DND-41 (cell line): Measurements from ENCODE around the gene CYBB.

Experiments
- ATAC-seq: fragments of 200-7000 bp; cut with Tn5 transposase; 3 replicates; pipeline ENCODE4 v1.9.1; 2021; ENCODE audit warnings: low read depth; ENCODE audit not compliant: insufficient read depth
- DNase-seq: peaks from one replicate; pipeline ENCODE4 v3.0.0-alpha.2; 2020
- H2AFZ ChIP-seq: 2 replicates; pipeline ENCODE4 v1.6.0; 2012; ENCODE audit warnings: low read depth, low read length
- H3K27ac ChIP-seq: 2 replicates; pipeline ENCODE4 v1.5.1; 2012; ENCODE audit warnings: low read length, inconsistent platforms
- H3K27me3 ChIP-seq: fragments of 200-600 bp; sonication (generic); 2 replicates; pipeline ENCODE4 v1.6.0; 2012; ENCODE audit warnings: low read length, mild to moderate bottlenecking, inconsistent platforms; ENCODE audit not compliant: insufficient read depth, poor library complexity
- H3K36me3 ChIP-seq: 2 replicates; pipeline ENCODE4 v1.5.1; 2012; ENCODE audit warnings: low read length, inconsistent platforms; ENCODE audit not compliant: insufficient read depth
- H3K4me1 ChIP-seq: 2 replicates; pipeline ENCODE4 v1.5.1; 2012; ENCODE audit warnings: mild to moderate bottlenecking, low read length; ENCODE audit not compliant: insufficient read depth
- H3K4me2 ChIP-seq: 2 replicates; pipeline ENCODE4 v1.6.0; 2012; ENCODE audit warnings: mild to moderate bottlenecking, moderate library complexity, low read length, inconsistent platforms; ENCODE audit not compliant: insufficient read depth
- H3K4me3 ChIP-seq, 2 experiments: fragments of 200-600 bp in 1 of 2; shearing (Covaris generic) in 1 of 2; 2 replicates each; pipeline ENCODE4 v1.5.1; 2012 to 2016; ENCODE audit warnings: inconsistent platforms in 2 of 2, low read length in 2 of 2, mild to moderate bottlenecking in 2 of 2, low read depth in 1 of 2, moderate library complexity in 1 of 2
- H3K79me2 ChIP-seq: 2 replicates; pipeline ENCODE4 v1.6.0; 2012; ENCODE audit warnings: low read length, inconsistent platforms; ENCODE audit not compliant: insufficient read depth
- H3K9ac ChIP-seq: 2 replicates; pipeline ENCODE4 v1.6.0; 2012; ENCODE audit warnings: low read depth, mild to moderate bottlenecking, inconsistent platforms, low read length, moderate library complexity
- H3K9me3 ChIP-seq: 2 replicates; pipeline ENCODE4 v1.5.1; 2012; ENCODE audit warnings: low read length, moderate library complexity, mild to moderate bottlenecking, inconsistent platforms; ENCODE audit not compliant: insufficient read depth, severe bottlenecking
- H4K20me1 ChIP-seq: 2 replicates; pipeline ENCODE4 v1.6.0; 2012; ENCODE audit warnings: low read length; ENCODE audit not compliant: insufficient read depth
- EZH2 ChIP-seq: IDR thresholded peaks from 3 replicates; pipeline ENCODE4 v1.6.1; 2012; ENCODE audit warnings: borderline replicate concordance, low read depth, mild to moderate bottlenecking, moderate library complexity, low read length, inconsistent platforms; ENCODE audit not compliant: severe bottlenecking
- TF ChIP-seq, protein P1 (sequence below): IDR thresholded peaks from 2 replicates; pipeline ENCODE4 v1.5.1; 2012; ENCODE audit warnings: borderline replicate concordance, low read length, moderate library complexity, mild to moderate bottlenecking; ENCODE audit not compliant: poor library complexity, severe bottlenecking; ENCODE audit errors: extremely low read depth

The CYBB gene

DNA sequence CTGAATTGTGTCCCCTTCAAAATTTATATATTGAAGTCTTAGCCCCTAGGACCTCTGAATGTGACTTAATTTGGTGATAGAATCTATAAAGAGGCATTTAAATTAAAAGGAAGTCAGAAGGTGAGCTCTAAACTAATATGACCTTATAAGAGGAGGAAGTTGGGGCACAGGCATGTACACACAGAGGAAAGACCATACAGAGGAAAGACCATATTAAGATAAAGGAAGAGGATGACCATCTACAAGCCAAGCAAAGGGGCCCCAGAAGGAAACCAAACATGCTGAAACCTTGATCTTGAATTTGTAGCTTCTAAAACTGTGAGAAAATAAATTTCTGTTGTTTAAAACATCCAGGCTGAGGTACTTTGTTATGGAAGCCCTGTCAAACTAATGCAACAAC, 26.9 kb upstream of the CYBB start:
- TF ChIP-seq EZH2: no peak
- TF ChIP-seq, protein P1, sequence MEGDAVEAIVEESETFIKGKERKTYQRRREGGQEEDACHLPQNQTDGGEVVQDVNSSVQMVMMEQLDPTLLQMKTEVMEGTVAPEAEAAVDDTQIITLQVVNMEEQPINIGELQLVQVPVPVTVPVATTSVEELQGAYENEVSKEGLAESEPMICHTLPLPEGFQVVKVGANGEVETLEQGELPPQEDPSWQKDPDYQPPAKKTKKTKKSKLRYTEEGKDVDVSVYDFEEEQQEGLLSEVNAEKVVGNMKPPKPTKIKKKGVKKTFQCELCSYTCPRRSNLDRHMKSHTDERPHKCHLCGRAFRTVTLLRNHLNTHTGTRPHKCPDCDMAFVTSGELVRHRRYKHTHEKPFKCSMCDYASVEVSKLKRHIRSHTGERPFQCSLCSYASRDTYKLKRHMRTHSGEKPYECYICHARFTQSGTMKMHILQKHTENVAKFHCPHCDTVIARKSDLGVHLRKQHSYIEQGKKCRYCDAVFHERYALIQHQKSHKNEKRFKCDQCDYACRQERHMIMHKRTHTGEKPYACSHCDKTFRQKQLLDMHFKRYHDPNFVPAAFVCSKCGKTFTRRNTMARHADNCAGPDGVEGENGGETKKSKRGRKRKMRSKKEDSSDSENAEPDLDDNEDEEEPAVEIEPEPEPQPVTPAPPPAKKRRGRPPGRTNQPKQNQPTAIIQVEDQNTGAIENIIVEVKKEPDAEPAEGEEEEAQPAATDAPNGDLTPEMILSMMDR: no peak
- peaks cover 52% of the 10 kb centered on the region for H3K4me1 ChIP-seq
- H3K9me3 ChIP-seq: no peaks in the 10 kb centered on the region
- ATAC-seq (no peak), DNase-seq (no peak)
- no peaks in the 10 kb centered on the region for H3K79me2 ChIP-seq
- no peaks in the 10 kb centered on the region for H3K36me3 ChIP-seq
- no peaks in the 10 kb centered on the region for H4K20me1 ChIP-seq
- no peak overlapping the region for H3K9ac ChIP-seq
- no peak overlapping the region for H3K4me2 ChIP-seq
- H3K27ac ChIP-seq: peak overlapping the region; percentile 90
- no peak overlapping the region for H2AFZ ChIP-seq
- H3K4me3 ChIP-seq: no peak overlapping the region
- H3K27me3 ChIP-seq: no peaks in the 10 kb centered on the region

DNA sequence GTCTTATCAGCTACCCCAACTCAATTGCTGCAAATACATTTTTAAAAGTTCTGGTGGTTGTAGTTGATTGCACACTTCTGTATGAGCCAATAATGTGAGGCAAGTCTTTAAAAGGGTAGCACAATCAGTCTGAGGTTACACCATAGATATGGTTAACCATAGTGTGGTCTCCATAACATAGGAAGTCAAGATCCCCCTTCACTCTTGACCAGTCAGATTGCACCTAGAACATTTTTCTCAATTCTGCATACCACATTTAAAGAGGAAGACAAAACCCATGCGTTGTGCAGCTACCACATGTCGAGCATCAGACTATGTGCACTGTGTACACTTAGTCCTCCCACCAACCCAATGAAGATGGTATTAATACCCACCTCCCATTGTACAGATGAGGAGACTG, 26.5 kb upstream of the CYBB start:
- no peaks in the 10 kb centered on the region for H3K79me2 ChIP-seq
- no peak overlapping the region for H2AFZ ChIP-seq
- H3K27me3 ChIP-seq: no peaks in the 10 kb centered on the region
- no peak overlapping the region; a peak in 1 of 4 replicates for H3K4me3 ChIP-seq
- peaks cover 52% of the 10 kb centered on the region for H3K4me1 ChIP-seq
- H3K27ac ChIP-seq: peak overlapping the region; percentile 90
- no peaks in the 10 kb centered on the region for H3K9me3 ChIP-seq
- H4K20me1 ChIP-seq: no peaks in the 10 kb centered on the region
- peak; percentile 10; the same call in 2 of the 3 replicates for ATAC-seq
- H3K9ac ChIP-seq: no peak overlapping the region
- DNase-seq: no peak
- no peak overlapping the region for H3K4me2 ChIP-seq
- TF ChIP-seq EZH2: no peak
- TF ChIP-seq, protein P1: no peak
- no peaks in the 10 kb centered on the region for H3K36me3 ChIP-seq

DNA sequence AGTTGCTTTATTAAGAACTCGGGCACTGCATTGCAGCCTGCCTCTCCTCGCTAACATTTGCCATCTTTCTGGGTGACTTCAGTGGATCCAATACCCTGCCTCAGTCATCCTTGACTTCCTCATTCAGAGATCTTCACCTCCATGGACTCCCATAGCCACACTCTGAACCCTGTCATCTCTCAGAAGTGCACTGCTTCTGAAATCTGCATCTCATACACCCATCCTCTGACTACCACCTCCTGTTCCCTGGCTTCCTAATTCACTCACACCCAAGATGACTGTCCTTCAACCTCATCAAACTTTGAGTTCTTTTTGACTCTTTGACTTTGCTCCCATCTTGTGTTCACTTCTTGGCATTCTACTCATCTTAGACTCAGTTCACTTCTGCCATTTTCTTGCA, 25.3 kb upstream of the CYBB start:
- no peaks in the 10 kb centered on the region for H3K27me3 ChIP-seq
- H2AFZ ChIP-seq: peak overlapping the region; percentile 59
- H3K4me3 ChIP-seq: peak overlapping the region in 1 of 2 experiments; percentile 13; a peak in 1 of 4 replicates
- H3K79me2 ChIP-seq: no peaks in the 10 kb centered on the region
- peak overlapping the region; percentile 53 for H3K9ac ChIP-seq
- no peaks in the 10 kb centered on the region for H3K36me3 ChIP-seq
- peak overlapping the region; percentile 90 for H3K27ac ChIP-seq
- DNase-seq (no peak), ATAC-seq (peak; percentile 32)
- peak overlapping the region; percentile 33 for H3K4me2 ChIP-seq
- H3K9me3 ChIP-seq: no peaks in the 10 kb centered on the region
- TF ChIP-seq EZH2: no peak
- TF ChIP-seq, protein P1: no peak
- peaks cover 52% of the 10 kb centered on the region for H3K4me1 ChIP-seq
- H4K20me1 ChIP-seq: no peaks in the 10 kb centered on the region
